Smooth muscle cell of the pulmonary artery (primary cell): ENCODE data around the gene HYCC1. TPM values are rescaled to one million over a fixed set of nuclear protein-coding genes. Genes with fewer than 3 reads are reported as not detected.

Experiments used
- total RNA-seq: library from RNA; depleted of rRNA; stranded (reverse); fragments of >200 nt; gene quantifications from 2 replicates; pipeline ENCODE4 v1.2.3, GENCODE V29; 2014

Gene HYCC1
- 106 and 170 TPM in 2 replicates for total RNA-seq

DNA sequence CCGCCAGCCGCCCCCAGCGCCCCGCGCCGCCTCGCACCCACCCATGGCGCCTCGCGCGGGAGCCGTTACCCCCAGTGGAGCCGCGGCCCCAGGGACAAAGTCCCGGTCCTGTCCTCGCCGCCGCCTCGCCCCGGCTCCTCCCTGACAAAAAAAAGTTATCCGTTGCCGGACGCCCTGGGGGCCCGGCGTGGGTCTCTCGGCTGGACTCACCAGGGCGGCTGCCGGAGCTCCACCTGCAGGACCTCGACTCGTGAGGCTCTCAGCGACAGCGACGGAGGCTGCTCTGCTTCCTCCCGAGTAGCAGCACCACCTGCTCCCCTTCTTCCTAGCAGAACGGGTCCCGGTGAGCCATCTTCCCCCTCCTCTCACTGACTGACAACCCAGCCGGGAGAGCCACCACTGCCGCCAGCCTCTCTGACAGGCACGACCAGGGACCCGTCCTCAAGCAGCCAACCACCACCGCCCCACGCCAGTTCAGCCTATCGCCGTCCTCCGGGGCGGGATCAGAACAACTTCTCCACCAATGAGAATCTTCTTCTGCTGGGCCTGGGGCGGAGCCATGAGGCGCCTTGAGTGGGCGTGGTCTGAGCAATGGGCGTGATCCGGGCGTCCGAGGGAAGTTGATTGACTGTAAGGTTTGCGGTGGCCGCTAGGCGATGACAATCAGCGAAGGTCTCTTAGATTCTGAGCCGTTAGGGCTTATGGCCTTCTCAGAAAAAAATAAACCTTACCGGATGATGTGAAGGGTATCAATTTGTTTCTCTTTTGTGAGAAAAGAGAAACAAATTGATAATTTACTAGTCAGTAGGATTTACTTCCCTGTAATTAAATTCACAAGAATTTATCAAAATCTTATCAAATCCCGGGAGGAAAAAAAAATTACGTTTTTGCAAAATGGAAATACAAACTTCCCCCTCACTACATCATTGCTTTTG, at the start of gene HYCC1:
Gene HYCC1 (minus strand): TSS at position 416 of the 935 bp plus-strand sequence. CDS start 23,019 bp downstream, outside the sequence.

Other genes with a start within 250 kb of the HYCC1 start
- gene TOMM7, start 191.3 kb downstream of the HYCC1 start, total RNA-seq = 117 and 212 TPM in 2 replicates
- gene KLHL7, start 91.7 kb upstream of the HYCC1 start, total RNA-seq = 31.0 and 33.9 TPM in 2 replicates
- 25.5 and 28.7 TPM in 2 replicates for gene NUP42, start 167.9 kb upstream of the HYCC1 start, total RNA-seq
- gene GPNMB, start 232.6 kb upstream of the HYCC1 start, total RNA-seq = 205 and 214 TPM in 2 replicates